HCT116 (cell line): ENCODE results near the gene AXIN1. TPM values are rescaled to one million over a fixed set of nuclear protein-coding genes. Genes with fewer than 3 reads are reported as not detected.

ENCODE experiments used
- ATAC-seq: fragments of 200-7000 bp; cut with Tn5 transposase; 2 replicates; pipeline ENCODE4 v1.9.1; 2020; ENCODE audit warnings: mild to moderate bottlenecking, moderate library complexity
- BruUV-seq: library from RNA; stranded (reverse); fragments of 400-500 nt; replicated peaks from 2 replicates; lab custom pipeline; 2021; lab: Mats Ljungman, UMichigan
- CTCF ChIA-PET: fragments of 300-600 bp; sonication (Branson Sonifier 250); formaldehyde crosslinking; loops from one replicate; lab custom pipeline; 2021; ENCODE audit warnings: antibody characterized with exemption; lab: Charles Lee
- POLR2A ChIA-PET: fragments of 300-600, 350-600 bp; sonication (Branson Sonifier 250); formaldehyde crosslinking; loops from one replicate; lab custom pipeline; 2021; ENCODE audit warnings: antibody characterized with exemption; lab: Charles Lee
- RAD21 ChIA-PET, 2 experiments: fragments of 300-600 bp; sonication (Branson Sonifier 250); formaldehyde crosslinking; loops; one replicate each; lab custom pipeline; 2023; ENCODE audit warnings: low total read pairs in 2 of 2; ENCODE audit not compliant: uncharacterized antibody in 2 of 2, unreplicated experiment in 2 of 2, low non-redundant PET in 1 of 2; lab: Charles Lee
- DNase-seq: peaks from one replicate; pipeline ENCODE4 v3.0.0-alpha.2; 2010; ENCODE audit warnings: low read depth, low spot score
- H2AFZ ChIP-seq: fragments of 200-600 bp; shearing (Covaris generic), sonication (generic); 2 replicates; pipeline ENCODE4 v1.6.1; 2017; ENCODE audit warnings: low read depth, mixed run types, mixed read lengths, antibody characterized with exemption, low read length; ENCODE audit not compliant: poor library complexity, severe bottlenecking
- H3K27ac ChIP-seq: 2 replicates; pipeline ENCODE4 v1.5.1; 2012; ENCODE audit warnings: low read depth, low read length
- H3K27me3 ChIP-seq: fragments of 200-600 bp; sonication (generic); 2 replicates; pipeline ENCODE4 v1.6.1; 2016; ENCODE audit warnings: mixed run types, low read length, mixed read lengths; ENCODE audit not compliant: insufficient read depth
- H3K36me3 ChIP-seq, 2 experiments: fragments of 200-500 bp in 1 of 2; fragments of 200-600 bp in 1 of 2; sonication (Bioruptor generic) in 1 of 2; sonication (generic) in 1 of 2; 2 replicates each; pipeline versions ENCODE4 v1.5.1 to v1.6.1; 2014 to 2016; ENCODE audit warnings: low read length in 2 of 2, inconsistent platforms in 1 of 2, mixed read lengths in 1 of 2, mixed run types in 1 of 2; ENCODE audit not compliant: insufficient read depth in 2 of 2, control insufficient read depth in 1 of 2
- H3K4me1 ChIP-seq, 2 experiments: fragments of 200-600 bp in 1 of 2; sonication (generic) in 1 of 2; 2 replicates each; pipeline versions ENCODE4 v1.5.1 to v1.6.1; 2012 to 2017; ENCODE audit warnings: low read length in 2 of 2, inconsistent platforms in 1 of 2, mild to moderate bottlenecking in 1 of 2, mixed read lengths in 1 of 2, mixed run types in 1 of 2, moderate library complexity in 1 of 2; ENCODE audit not compliant: insufficient read depth in 2 of 2, control insufficient read depth in 1 of 2
- H3K4me2 ChIP-seq: fragments of 200-600 bp; sonication (generic); 2 replicates; pipeline ENCODE4 v1.6.1; 2017; ENCODE audit warnings: mixed run types, low read length, mixed read lengths
- H3K4me3 ChIP-seq, 2 experiments: fragments of 200-600 bp in 1 of 2; sonication (generic) in 1 of 2; replicated peaks in 1 of 2; 2 replicates each; pipeline ENCODE4 v1.5.1; 2011 to 2016; ENCODE audit warnings: low read length in 2 of 2, control low read depth in 1 of 2, low read depth in 1 of 2, mild to moderate bottlenecking in 1 of 2, mixed read lengths in 1 of 2, mixed run types in 1 of 2
- H3K79me2 ChIP-seq: fragments of 200-600 bp; sonication (generic); 2 replicates; pipeline ENCODE4 v1.6.1; 2017; ENCODE audit warnings: mild to moderate bottlenecking, mixed run types, low read length, moderate library complexity, mixed read lengths; ENCODE audit not compliant: insufficient read depth
- H3K9ac ChIP-seq: fragments of 200-600 bp; sonication (generic); 2 replicates; pipeline ENCODE4 v1.6.1; 2016; ENCODE audit warnings: low read length, mixed read lengths
- H3K9me2 ChIP-seq: fragments of 200-600 bp; sonication (generic), shearing (Covaris generic); 2 replicates; pipeline ENCODE4 v1.6.1; 2017; ENCODE audit warnings: mixed run types, mild to moderate bottlenecking, moderate library complexity; ENCODE audit not compliant: insufficient read depth
- H3K9me3 ChIP-seq, 2 experiments: fragments of 200-500 bp in 1 of 2; fragments of 200-600 bp in 1 of 2; sonication (Bioruptor generic) in 1 of 2; sonication (generic) in 1 of 2; 2 replicates each; pipeline ENCODE4 v1.6.1; 2014 to 2017; ENCODE audit warnings: low read length in 2 of 2, mixed read lengths in 2 of 2, inconsistent platforms in 1 of 2, low read depth in 1 of 2, mild to moderate bottlenecking in 1 of 2, mixed run types in 1 of 2, moderate library complexity in 1 of 2; ENCODE audit not compliant: control insufficient read depth in 1 of 2, insufficient read depth in 1 of 2
- H4K20me1 ChIP-seq: fragments of 200-600 bp; sonication (generic), shearing (Covaris generic); 2 replicates; pipeline ENCODE4 v1.6.1; 2017; ENCODE audit warnings: mixed run types, mild to moderate bottlenecking, moderate library complexity; ENCODE audit not compliant: insufficient read depth
- CBX3 ChIP-seq: IDR thresholded peaks from 2 replicates; pipeline ENCODE4 v1.6.1; 2012; ENCODE audit warnings: low read depth
- CEBPB ChIP-seq: IDR thresholded peaks from 2 replicates; pipeline ENCODE4 v1.6.1; 2012; ENCODE audit warnings: low read depth
- EGR1 ChIP-seq: IDR thresholded peaks from 2 replicates; pipeline ENCODE4 v1.6.1; 2012; ENCODE audit warnings: low read depth
- ELF1 ChIP-seq: IDR thresholded peaks from 2 replicates; pipeline ENCODE4 v1.6.1; 2012; ENCODE audit warnings: low read depth, borderline replicate concordance
- EZH2 ChIP-seq: fragments of 200-600 bp; sonication (generic); IDR thresholded peaks from 2 replicates; pipeline ENCODE4 v1.6.1; 2017; ENCODE audit warnings: antibody characterized with exemption, mixed run types
- EZH2phosphoT487 ChIP-seq: fragments of 200-600 bp; IDR thresholded peaks from 2 replicates; pipeline ENCODE4 v1.6.1; 2018; ENCODE audit warnings: antibody characterized with exemption, borderline replicate concordance
- FOSL1 ChIP-seq: IDR thresholded peaks from 2 replicates; pipeline ENCODE4 v1.6.1; 2012; ENCODE audit warnings: low read depth
- JUND ChIP-seq: IDR thresholded peaks from 2 replicates; pipeline ENCODE4 v1.6.1; 2012
- POLR2AphosphoS5 ChIP-seq: IDR thresholded peaks from 2 replicates; pipeline ENCODE4 v1.6.1; 2011; ENCODE audit warnings: mild to moderate bottlenecking, low read depth, low read length, moderate library complexity
- RAD21 ChIP-seq: IDR thresholded peaks from 2 replicates; pipeline ENCODE4 v1.6.1; 2012; ENCODE audit warnings: low read depth, mild to moderate bottlenecking
- SIN3A ChIP-seq: IDR thresholded peaks from 2 replicates; pipeline ENCODE4 v1.6.1; 2012; ENCODE audit warnings: low read depth
- SRF ChIP-seq: IDR thresholded peaks from 2 replicates; pipeline ENCODE4 v1.6.1; 2012; ENCODE audit warnings: low read depth
- TCF7L2 ChIP-seq: IDR thresholded peaks from 2 replicates; pipeline ENCODE4 v1.7.0; 2011; ENCODE audit warnings: borderline replicate concordance, inconsistent platforms; ENCODE audit not compliant: insufficient read depth, insufficient read length; ENCODE audit errors: extremely low read depth
- ZFX ChIP-seq: fragments of 450-650 bp; IDR thresholded peaks from 2 replicates; pipeline ENCODE4 v1.6.1; 2017
- ZNF274 ChIP-seq: fragments of 200-500 bp; sonication (Bioruptor generic); IDR thresholded peaks from 2 replicates; pipeline ENCODE4 v1.6.1; 2014; ENCODE audit warnings: mild to moderate bottlenecking, low read depth, low read length, inconsistent platforms
- intact Hi-C: fragments of 100-400 bp; cut with micrococcal nuclease; formaldehyde crosslinking; loops from 2 replicates; pipeline ENCODE4 v1.10.0; 2022
- total RNA-seq: library from RNA; stranded (reverse); gene quantifications from one replicate; pipeline ENCODE4 v1.2.1, GENCODE V29; 2021; ENCODE audit not compliant: unreplicated experiment
- TF ChIP-seq, protein P1 (sequence below), 3 experiments: fragments of 200-600 bp in 1 of 3; sonication (generic) in 1 of 3; IDR thresholded peaks in 2 of 3; conservative IDR thresholded peaks in 1 of 3; 2 replicates each; pipeline ENCODE4 v1.5.1; 2012 to 2017; ENCODE audit warnings: low read depth in 2 of 3, low read length in 2 of 3, antibody characterized with exemption in 1 of 3, borderline replicate concordance in 1 of 3, control low read depth in 1 of 3, mild to moderate bottlenecking in 1 of 3, mixed read lengths in 1 of 3, mixed run types in 1 of 3, moderate library complexity in 1 of 3; ENCODE audit not compliant: insufficient read depth in 1 of 3
- TF ChIP-seq, protein P2 (sequence below): IDR thresholded peaks from 2 replicates; pipeline ENCODE4 v1.6.1; 2012; ENCODE audit warnings: low read depth

Gene AXIN1
- total RNA-seq, 1 experiment from 2014 or later = 20.2 TPM

DNA sequence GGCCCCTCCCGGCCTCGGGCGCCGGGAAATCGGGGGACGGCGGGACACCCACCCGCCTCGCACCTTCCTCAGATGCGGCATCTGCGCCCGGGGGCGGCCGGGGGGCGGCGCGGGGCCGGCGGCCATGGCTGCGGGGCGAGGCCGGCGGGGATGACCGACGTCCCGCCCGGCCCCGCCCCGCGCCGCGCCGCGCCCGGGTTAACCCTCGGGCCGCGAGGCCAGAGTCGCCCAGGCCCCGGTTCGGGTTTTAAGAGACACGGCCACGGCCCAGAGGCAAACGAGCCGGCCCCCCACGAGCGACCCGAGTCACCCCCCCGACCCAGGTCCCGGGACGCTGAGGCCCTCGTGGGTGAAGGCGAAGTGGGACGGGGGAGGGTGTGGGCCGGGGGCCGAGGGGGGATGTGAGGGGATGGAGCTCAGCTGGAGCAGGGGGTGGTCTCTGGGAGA lies 76.7 kb downstream of the AXIN1 start, which contains the start of gene RGS11:
TSS of gene RGS11 (minus strand) at position 159 of the 447 bp plus-strand sequence. CDS start at position 126, 33 bp downstream.
- Histone ChIP-seq H2AFZ (no peak within 1 kb of the TSS), H3K4me2 (no peak within 1 kb of the TSS)
- no peak for ATAC-seq

More for the DNA sequence above, 76.7 kb downstream of the AXIN1 start, which contains the start of gene RGS11:
- TF ChIP-seq ZNF274 = no peak
- no peak for TF ChIP-seq POLR2AphosphoS5
- TF ChIP-seq ELF1 = no peak
- TF ChIP-seq SRF = no peak
- TF ChIP-seq, protein P1, sequence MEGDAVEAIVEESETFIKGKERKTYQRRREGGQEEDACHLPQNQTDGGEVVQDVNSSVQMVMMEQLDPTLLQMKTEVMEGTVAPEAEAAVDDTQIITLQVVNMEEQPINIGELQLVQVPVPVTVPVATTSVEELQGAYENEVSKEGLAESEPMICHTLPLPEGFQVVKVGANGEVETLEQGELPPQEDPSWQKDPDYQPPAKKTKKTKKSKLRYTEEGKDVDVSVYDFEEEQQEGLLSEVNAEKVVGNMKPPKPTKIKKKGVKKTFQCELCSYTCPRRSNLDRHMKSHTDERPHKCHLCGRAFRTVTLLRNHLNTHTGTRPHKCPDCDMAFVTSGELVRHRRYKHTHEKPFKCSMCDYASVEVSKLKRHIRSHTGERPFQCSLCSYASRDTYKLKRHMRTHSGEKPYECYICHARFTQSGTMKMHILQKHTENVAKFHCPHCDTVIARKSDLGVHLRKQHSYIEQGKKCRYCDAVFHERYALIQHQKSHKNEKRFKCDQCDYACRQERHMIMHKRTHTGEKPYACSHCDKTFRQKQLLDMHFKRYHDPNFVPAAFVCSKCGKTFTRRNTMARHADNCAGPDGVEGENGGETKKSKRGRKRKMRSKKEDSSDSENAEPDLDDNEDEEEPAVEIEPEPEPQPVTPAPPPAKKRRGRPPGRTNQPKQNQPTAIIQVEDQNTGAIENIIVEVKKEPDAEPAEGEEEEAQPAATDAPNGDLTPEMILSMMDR (IDR thresholded peaks at IDR 0.05 in 2 of 3, conservative IDR thresholded peaks at IDR 0.05 in 1 of 3; ENCODE audit: borderline replicate concordance in 1 of 3, insufficient read depth in 1 of 3, low read depth in 2 of 3, low read length in 2 of 3) = no peak
- TF ChIP-seq, protein P2, sequence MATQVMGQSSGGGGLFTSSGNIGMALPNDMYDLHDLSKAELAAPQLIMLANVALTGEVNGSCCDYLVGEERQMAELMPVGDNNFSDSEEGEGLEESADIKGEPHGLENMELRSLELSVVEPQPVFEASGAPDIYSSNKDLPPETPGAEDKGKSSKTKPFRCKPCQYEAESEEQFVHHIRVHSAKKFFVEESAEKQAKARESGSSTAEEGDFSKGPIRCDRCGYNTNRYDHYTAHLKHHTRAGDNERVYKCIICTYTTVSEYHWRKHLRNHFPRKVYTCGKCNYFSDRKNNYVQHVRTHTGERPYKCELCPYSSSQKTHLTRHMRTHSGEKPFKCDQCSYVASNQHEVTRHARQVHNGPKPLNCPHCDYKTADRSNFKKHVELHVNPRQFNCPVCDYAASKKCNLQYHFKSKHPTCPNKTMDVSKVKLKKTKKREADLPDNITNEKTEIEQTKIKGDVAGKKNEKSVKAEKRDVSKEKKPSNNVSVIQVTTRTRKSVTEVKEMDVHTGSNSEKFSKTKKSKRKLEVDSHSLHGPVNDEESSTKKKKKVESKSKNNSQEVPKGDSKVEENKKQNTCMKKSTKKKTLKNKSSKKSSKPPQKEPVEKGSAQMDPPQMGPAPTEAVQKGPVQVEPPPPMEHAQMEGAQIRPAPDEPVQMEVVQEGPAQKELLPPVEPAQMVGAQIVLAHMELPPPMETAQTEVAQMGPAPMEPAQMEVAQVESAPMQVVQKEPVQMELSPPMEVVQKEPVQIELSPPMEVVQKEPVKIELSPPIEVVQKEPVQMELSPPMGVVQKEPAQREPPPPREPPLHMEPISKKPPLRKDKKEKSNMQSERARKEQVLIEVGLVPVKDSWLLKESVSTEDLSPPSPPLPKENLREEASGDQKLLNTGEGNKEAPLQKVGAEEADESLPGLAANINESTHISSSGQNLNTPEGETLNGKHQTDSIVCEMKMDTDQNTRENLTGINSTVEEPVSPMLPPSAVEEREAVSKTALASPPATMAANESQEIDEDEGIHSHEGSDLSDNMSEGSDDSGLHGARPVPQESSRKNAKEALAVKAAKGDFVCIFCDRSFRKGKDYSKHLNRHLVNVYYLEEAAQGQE = no peak
- TF ChIP-seq EGR1 = no peak
- TF ChIP-seq EZH2 = no peak
- TF ChIP-seq TCF7L2 = no peak
- no peak for TF ChIP-seq CBX3
- no peak for TF ChIP-seq SIN3A
- TF ChIP-seq FOSL1 = no peak
- TF ChIP-seq CEBPB = no peak
- no peak for TF ChIP-seq RAD21
- no peak for TF ChIP-seq ZFX
- no peak for TF ChIP-seq JUND
- TF ChIP-seq EZH2phosphoT487 = no peak
- Histone ChIP-seq H3K9me3 (no peaks in the 10 kb centered on the region), H3K36me3 (no peaks in the 10 kb centered on the region), H3K4me1 (no peaks in the 10 kb centered on the region), H3K4me3 (no peak within 1 kb of the TSS), H4K20me1 (no peaks in the 10 kb centered on the region), H3K27me3 (no peaks in the 10 kb centered on the region), H3K9ac (no peak within 1 kb of the TSS), H3K79me2 (no peaks in the 10 kb centered on the region), H3K9me2 (no peaks in the 10 kb centered on the region), H3K27ac (no peak within 1 kb of the TSS)
- CTCF ChIA-PET = no interaction called here
- RAD21 ChIA-PET = no interaction called here
- no peak for DNase-seq
- BruUV-seq = no TSS peak
- POLR2A ChIA-PET = no interaction called here
- intact Hi-C loops = no loop called here
